ENCODE results near the gene HOOK1. TPM values are rescaled to one million over a fixed set of nuclear protein-coding genes. Genes with fewer than 3 reads are reported as not detected.

HOOK1 gene
- total and polyA plus RNA-seq, 2 of the 13 experiments (the other 11 are each of a cell fraction or from before 2014, with no cell fraction given): 11.3 to 24.2 TPM

DNA sequence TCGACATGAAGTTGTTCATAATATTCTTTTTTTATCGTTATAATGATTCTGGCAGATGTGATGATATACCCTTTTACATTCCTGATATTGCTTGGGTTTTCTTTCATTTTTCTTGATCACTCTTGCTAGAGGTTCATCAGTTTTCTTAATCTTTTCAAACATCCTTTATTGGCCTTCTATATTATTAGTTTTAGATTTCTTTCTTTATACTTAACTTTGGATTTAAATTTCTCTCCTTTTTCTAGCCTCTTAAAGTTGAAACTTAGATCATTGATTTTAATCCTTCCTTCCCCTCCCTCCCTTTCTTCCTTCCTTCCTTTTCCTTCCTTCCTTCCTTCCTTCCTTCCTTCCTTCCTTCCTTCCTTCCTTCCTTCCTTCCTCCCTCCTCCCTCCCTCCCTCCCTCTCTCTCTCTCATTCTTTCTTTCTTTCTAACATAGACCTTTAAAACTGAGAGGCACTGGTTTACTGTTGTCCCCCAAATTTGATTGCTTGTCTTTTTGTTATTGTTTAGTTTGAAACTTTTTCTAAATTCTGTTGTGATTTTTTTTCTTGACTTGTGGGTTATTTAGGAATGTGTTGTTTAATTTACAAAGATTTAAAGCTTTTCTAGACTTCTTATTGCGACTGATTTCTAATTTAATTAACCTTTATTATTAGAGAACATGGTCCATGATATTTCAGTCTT, 31.6 kb downstream of the HOOK1 start:
- DNase-seq (ENCODE audit: low spot score): no peak
- 96% methylated on average over 3 of the region's 3 CpGs for WGBS (ENCODE audit: low lambda C conversion rate)
- in situ Hi-C loops (cut with HindIII; ENCODE audit: extremely low pct_ligation_motif_present, low pct_unique_long_range_greater_than_20kb) (no loop called here), intact Hi-C loops (cut with micrococcal nuclease; ENCODE audit: unreplicated experiment) (no loop called here)
- H3K36me3 ChIP-seq (replicated peaks in 1 of 2; ENCODE audit: control insufficient read depth in 1 of 2, insufficient read depth in 2 of 2, low read length in 2 of 2): peaks cover 6 to 49% of the 10 kb centered on the region in 2 experiments
- TF ChIP-seq SP5 (CRISPR knock-in tag; IDR thresholded peaks at IDR 0.05; ENCODE audit: borderline replicate concordance, low read depth) (no peak), PHB2 (IDR thresholded peaks at IDR 0.05; ENCODE audit: partially characterized antibody) (no peak), JARID2 (CRISPR knock-in tag; IDR thresholded peaks at IDR 0.05; ENCODE audit: insufficient replicate concordance) (no peak)
- TF ChIP-seq, protein P1, sequence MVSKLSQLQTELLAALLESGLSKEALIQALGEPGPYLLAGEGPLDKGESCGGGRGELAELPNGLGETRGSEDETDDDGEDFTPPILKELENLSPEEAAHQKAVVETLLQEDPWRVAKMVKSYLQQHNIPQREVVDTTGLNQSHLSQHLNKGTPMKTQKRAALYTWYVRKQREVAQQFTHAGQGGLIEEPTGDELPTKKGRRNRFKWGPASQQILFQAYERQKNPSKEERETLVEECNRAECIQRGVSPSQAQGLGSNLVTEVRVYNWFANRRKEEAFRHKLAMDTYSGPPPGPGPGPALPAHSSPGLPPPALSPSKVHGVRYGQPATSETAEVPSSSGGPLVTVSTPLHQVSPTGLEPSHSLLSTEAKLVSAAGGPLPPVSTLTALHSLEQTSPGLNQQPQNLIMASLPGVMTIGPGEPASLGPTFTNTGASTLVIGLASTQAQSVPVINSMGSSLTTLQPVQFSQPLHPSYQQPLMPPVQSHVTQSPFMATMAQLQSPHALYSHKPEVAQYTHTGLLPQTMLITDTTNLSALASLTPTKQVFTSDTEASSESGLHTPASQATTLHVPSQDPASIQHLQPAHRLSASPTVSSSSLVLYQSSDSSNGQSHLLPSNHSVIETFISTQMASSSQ (IDR thresholded peaks at IDR 0.05; ENCODE audit: low read depth): no peak
- TF ChIP-seq, protein P1 (CRISPR knock-in tag; IDR thresholded peaks at IDR 0.05; ENCODE audit: borderline replicate concordance): no peak
- TF ChIP-seq, protein P2, sequence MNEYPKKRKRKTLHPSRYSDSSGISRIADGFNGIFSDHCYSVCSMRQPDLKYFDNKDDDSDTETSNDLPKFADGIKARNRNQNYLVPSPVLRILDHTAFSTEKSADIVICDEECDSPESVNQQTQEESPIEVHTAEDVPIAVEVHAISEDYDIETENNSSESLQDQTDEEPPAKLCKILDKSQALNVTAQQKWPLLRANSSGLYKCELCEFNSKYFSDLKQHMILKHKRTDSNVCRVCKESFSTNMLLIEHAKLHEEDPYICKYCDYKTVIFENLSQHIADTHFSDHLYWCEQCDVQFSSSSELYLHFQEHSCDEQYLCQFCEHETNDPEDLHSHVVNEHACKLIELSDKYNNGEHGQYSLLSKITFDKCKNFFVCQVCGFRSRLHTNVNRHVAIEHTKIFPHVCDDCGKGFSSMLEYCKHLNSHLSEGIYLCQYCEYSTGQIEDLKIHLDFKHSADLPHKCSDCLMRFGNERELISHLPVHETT (CRISPR knock-in tag; conservative IDR thresholded peaks at IDR 0.05): no peak
- H3K9ac ChIP-seq (ENCODE audit: insufficient read depth, low read depth, low read length): no peak overlapping the region
- H3K4me3 ChIP-seq (replicated peaks in 1 of 3; ENCODE audit: insufficient read depth in 1 of 3, low read depth in 2 of 3, low read length in 3 of 3): no peak overlapping the region
- H3K9me3 ChIP-seq (ENCODE audit: low read length): no peaks in the 10 kb centered on the region
- no peaks in the 10 kb centered on the region for H3K4me1 ChIP-seq (ENCODE audit: insufficient read depth, low read length)
- H3K27me3 ChIP-seq (ENCODE audit: control insufficient read depth in 1 of 2, insufficient read depth in 2 of 2, low read length in 2 of 2): no peaks in the 10 kb centered on the region
- no peak overlapping the region for H3K27ac ChIP-seq (ENCODE audit: extremely low read length, insufficient read depth, low read length)
- H3K79me2 ChIP-seq (ENCODE audit: insufficient read depth, low read length): no peaks in the 10 kb centered on the region
- no peak for FAIRE-seq
- no peak overlapping the region for H3K4me2 ChIP-seq (ENCODE audit: low read depth, low read length)
- H2AFZ ChIP-seq (ENCODE audit: low read length): no peak overlapping the region
- no peaks in the 10 kb centered on the region for H4K20me1 ChIP-seq (ENCODE audit: insufficient read depth, low read length)
- no peak for ATAC-seq
- CTCF ChIA-PET (ENCODE audit: low intra/inter-chr PET ratio, low total read pairs): no interaction called here
- BruUV-seq (replicated peaks): no TSS peak
- POLR2A ChIA-PET: no interaction called here

Data from HepG2 (cell line).